A673 (cell line): Measurements from ENCODE around the gene SLU7. TPM values are rescaled to one million over a fixed set of nuclear protein-coding genes. Genes with fewer than 3 reads are reported as not detected.

Experiments
- BruUV-seq: library from RNA; stranded (reverse); fragments of 400-500 nt; replicated peaks from 2 replicates; lab custom pipeline; 2021; lab: Mats Ljungman, UMichigan
- CTCF ChIA-PET: fragments of 300-600 bp; sonication (Branson Sonifier 250); formaldehyde crosslinking; loops from one replicate; lab custom pipeline; 2022; ENCODE audit warnings: antibody characterized with exemption; lab: Charles Lee
- POLR2A ChIA-PET: fragments of 300-600 bp; sonication (Branson Sonifier 250); formaldehyde crosslinking; loops from one replicate; lab custom pipeline; 2022; ENCODE audit warnings: antibody characterized with exemption; ENCODE audit not compliant: low non-redundant PET; lab: Charles Lee
- DNase-seq: peaks from one replicate; pipeline ENCODE4 v3.0.0-alpha.2; 2015; ENCODE audit warnings: low spot score
- H3K27ac ChIP-seq: fragments of 200-600 bp; sonication (generic); 2 replicates; pipeline ENCODE4 v1.5.1; 2016; ENCODE audit warnings: mixed run types, low read depth, mild to moderate bottlenecking, mixed read lengths, antibody characterized with exemption, low read length; ENCODE audit not compliant: poor library complexity, severe bottlenecking
- H3K27me3 ChIP-seq: fragments of 200-600 bp; sonication (generic); replicated peaks from 2 replicates; pipeline ENCODE4 v1.6.1; 2017; ENCODE audit warnings: mixed run types, low read depth, mild to moderate bottlenecking, mixed read lengths, antibody characterized with exemption, low read length; ENCODE audit not compliant: insufficient read depth, poor library complexity
- H3K36me3 ChIP-seq: fragments of 200-600 bp; sonication (generic); 2 replicates; pipeline ENCODE4 v1.6.1; 2016; ENCODE audit warnings: mixed run types, mild to moderate bottlenecking, mixed read lengths, antibody characterized with exemption, low read length; ENCODE audit not compliant: insufficient read depth, poor library complexity, severe bottlenecking
- H3K4me1 ChIP-seq: fragments of 200-600 bp; sonication (generic); 2 replicates; pipeline ENCODE4 v1.6.1; 2017; ENCODE audit warnings: mixed run types, mild to moderate bottlenecking, mixed read lengths, antibody characterized with exemption, low read length; ENCODE audit not compliant: insufficient read depth, poor library complexity, severe bottlenecking
- H3K4me3 ChIP-seq: fragments of 200-600 bp; sonication (generic); 2 replicates; pipeline ENCODE4 v1.5.1; 2016; ENCODE audit warnings: low read depth, mixed run types, mild to moderate bottlenecking, mixed read lengths, low read length; ENCODE audit not compliant: poor library complexity, severe bottlenecking
- H3K9me3 ChIP-seq: fragments of 200-600 bp; sonication (generic); 2 replicates; pipeline ENCODE4 v1.6.1; 2016; ENCODE audit warnings: mixed run types, low read depth, mild to moderate bottlenecking, mixed read lengths, antibody characterized with exemption, low read length; ENCODE audit not compliant: poor library complexity, severe bottlenecking
- EZH2 ChIP-seq: fragments of 200-600 bp; sonication (generic); IDR thresholded peaks from 2 replicates; pipeline ENCODE4 v1.6.1; 2017; ENCODE audit warnings: borderline replicate concordance, low read depth, mild to moderate bottlenecking, mixed read lengths, antibody characterized with exemption, low read length; ENCODE audit not compliant: poor library complexity, severe bottlenecking
- intact Hi-C: fragments of 100-400 bp; cut with micrococcal nuclease; formaldehyde crosslinking; loops from one replicate; pipeline ENCODE4 v1.10.0; 2022; ENCODE audit not compliant: unreplicated experiment
- total RNA-seq: library from RNA; stranded (reverse); gene quantifications from 2 replicates; pipeline ENCODE4 v1.2.3, GENCODE V29; 2021
- TF ChIP-seq, protein P1 (sequence below): fragments of 300-800, 200-600 bp; sonication (generic); conservative IDR thresholded peaks from 2 replicates; pipeline ENCODE4 v1.5.1; 2017; ENCODE audit warnings: low read depth, mild to moderate bottlenecking, antibody characterized with exemption, low read length, moderate library complexity, mixed read lengths

SLU7 gene
- total RNA-seq, 1 experiment from 2014 or later: 37.4 TPM

- Histone ChIP-seq H3K27me3 (peaks cover 11% of the 10 kb centered on the region), H3K27ac (no peak overlapping the region), H3K36me3 (no peaks in the 10 kb centered on the region), H3K4me3 (no peak overlapping the region), H3K4me1 (no peaks in the 10 kb centered on the region), H3K9me3 (no peaks in the 10 kb centered on the region)
- CTCF ChIA-PET: no interaction called here
- no TSS peak for BruUV-seq
- DNase-seq: no peak
- TF ChIP-seq, protein P1, sequence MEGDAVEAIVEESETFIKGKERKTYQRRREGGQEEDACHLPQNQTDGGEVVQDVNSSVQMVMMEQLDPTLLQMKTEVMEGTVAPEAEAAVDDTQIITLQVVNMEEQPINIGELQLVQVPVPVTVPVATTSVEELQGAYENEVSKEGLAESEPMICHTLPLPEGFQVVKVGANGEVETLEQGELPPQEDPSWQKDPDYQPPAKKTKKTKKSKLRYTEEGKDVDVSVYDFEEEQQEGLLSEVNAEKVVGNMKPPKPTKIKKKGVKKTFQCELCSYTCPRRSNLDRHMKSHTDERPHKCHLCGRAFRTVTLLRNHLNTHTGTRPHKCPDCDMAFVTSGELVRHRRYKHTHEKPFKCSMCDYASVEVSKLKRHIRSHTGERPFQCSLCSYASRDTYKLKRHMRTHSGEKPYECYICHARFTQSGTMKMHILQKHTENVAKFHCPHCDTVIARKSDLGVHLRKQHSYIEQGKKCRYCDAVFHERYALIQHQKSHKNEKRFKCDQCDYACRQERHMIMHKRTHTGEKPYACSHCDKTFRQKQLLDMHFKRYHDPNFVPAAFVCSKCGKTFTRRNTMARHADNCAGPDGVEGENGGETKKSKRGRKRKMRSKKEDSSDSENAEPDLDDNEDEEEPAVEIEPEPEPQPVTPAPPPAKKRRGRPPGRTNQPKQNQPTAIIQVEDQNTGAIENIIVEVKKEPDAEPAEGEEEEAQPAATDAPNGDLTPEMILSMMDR: no peak
- TF ChIP-seq EZH2: no peak
- POLR2A ChIA-PET: no interaction called here
- intact Hi-C loops: no loop called here
Observed at GRCh38 chr5:160366230-160366629, 52.7 kb downstream of the SLU7 start.

GRCh38 chr5:160363660-160364395, 55.1 kb downstream of the SLU7 start:
- intact Hi-C loops: no loop called here
- Histone ChIP-seq H3K27ac (no peak overlapping the region), H3K36me3 (no peaks in the 10 kb centered on the region), H3K4me1 (no peaks in the 10 kb centered on the region), H3K27me3 (no peaks in the 10 kb centered on the region), H3K4me3 (no peak overlapping the region), H3K9me3 (no peaks in the 10 kb centered on the region)
- BruUV-seq: no TSS peak
- DNase-seq: no peak
- POLR2A ChIA-PET: no interaction called here
- no peak for TF ChIP-seq EZH2
- TF ChIP-seq, protein P1: no peak
- CTCF ChIA-PET: no interaction called here

DNA sequence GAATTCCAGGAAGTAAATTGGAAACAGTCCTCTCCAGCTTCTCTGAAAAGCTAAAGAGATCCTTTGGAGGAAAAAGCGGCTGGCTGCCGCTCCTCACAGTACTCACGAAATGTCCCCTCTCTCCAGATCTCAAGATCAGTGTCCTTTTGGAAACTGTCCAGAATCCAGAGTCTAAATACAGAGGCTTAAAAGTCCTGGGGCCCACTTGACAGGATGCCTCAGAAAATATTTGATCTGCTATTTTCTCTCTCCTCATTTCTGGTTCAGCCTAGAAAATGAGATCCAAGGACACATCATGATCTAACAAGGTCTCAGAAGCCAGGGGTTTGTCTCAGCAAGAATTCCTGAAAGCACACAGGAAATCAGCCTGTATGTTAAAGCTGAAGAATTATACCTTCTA, 55.7 kb downstream of the SLU7 start:
- TF ChIP-seq, protein P1: no peak
- TF ChIP-seq EZH2: no peak
- BruUV-seq: no TSS peak
- POLR2A ChIA-PET: no interaction called here

More for the DNA sequence above, 55.7 kb downstream of the SLU7 start:
- no peaks in the 10 kb centered on the region for H3K4me1 ChIP-seq
- no peaks in the 10 kb centered on the region for H3K27me3 ChIP-seq
- H3K27ac ChIP-seq: no peak overlapping the region
- no peak for DNase-seq
- CTCF ChIA-PET: no interaction called here
- H3K4me3 ChIP-seq: no peak overlapping the region
- H3K9me3 ChIP-seq: no peaks in the 10 kb centered on the region
- intact Hi-C loops: no loop called here
- H3K36me3 ChIP-seq: no peaks in the 10 kb centered on the region
